K562 (cell line): ENCODE measurements around the gene FADS1.

Source experiments
- CTCF ChIP-seq, 3 experiments: IDR thresholded peaks in 2 of 3; conservative IDR thresholded peaks in 1 of 3; 2 replicates each; pipeline ENCODE4 v1.5.1; 2011 to 2012; ENCODE audit warnings: low read length in 3 of 3, mild to moderate bottlenecking in 3 of 3, control low read depth in 2 of 3, improper control_type of control experiment in 1 of 3, inconsistent platforms in 1 of 3, low read depth in 1 of 3, mixed read lengths in 1 of 3, moderate library complexity in 1 of 3; ENCODE audit not compliant: insufficient read depth in 2 of 3
- JUN ChIP-seq, 2 experiments: sonication (generic) in 1 of 2; formaldehyde crosslinking in 1 of 2; IDR thresholded peaks; 2 replicates each; pipeline versions ENCODE4 v1.6.1 to v1.8.0; 2012 to 2022; ENCODE audit warnings: borderline replicate concordance in 2 of 2, mild to moderate bottlenecking in 2 of 2, improper control_type of control experiment in 1 of 2, low read depth in 1 of 2, low read length in 1 of 2, missing genetic modification reagents in 1 of 2
- ZNF232 ChIP-seq: sonication (generic); formaldehyde crosslinking; IDR thresholded peaks from 2 replicates; pipeline ENCODE4 v1.8.0; 2022; ENCODE audit warnings: mild to moderate bottlenecking, missing genetic modification reagents

DNA sequence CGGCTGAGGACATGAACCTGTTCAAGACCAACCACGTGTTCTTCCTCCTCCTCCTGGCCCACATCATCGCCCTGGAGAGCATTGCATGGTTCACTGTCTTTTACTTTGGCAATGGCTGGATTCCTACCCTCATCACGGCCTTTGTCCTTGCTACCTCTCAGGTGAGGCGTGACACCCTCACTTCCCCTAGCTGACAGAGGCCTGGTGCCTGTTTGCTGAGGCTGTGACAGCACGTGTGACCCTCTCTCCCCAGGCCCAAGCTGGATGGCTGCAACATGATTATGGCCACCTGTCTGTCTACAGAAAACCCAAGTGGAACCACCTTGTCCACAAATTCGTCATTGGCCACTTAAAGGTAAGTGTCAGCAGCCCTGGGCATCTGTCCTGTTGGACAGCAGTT lies 23.6 kb upstream of the FADS1 start:
- TF ChIP-seq CTCF (IDR thresholded peaks at IDR 0.05 in 2 of 3, conservative IDR thresholded peaks at IDR 0.05 in 1 of 3; ENCODE audit: insufficient read depth in 2 of 3, low read depth in 1 of 3, low read length in 3 of 3) (no peak), JUN (IDR thresholded peaks at IDR 0.05; ENCODE audit: borderline replicate concordance, low read depth, low read length) (no peak), JUN (CRISPR knock-in tag; IDR thresholded peaks at IDR 0.05; ENCODE audit: borderline replicate concordance) (no peak), ZNF232 (CRISPR knock-in tag) (no peak)
